ENCODE data around the gene VAC14.

- TF ChIP-seq TEAD4 (IDR thresholded peaks at IDR 0.05): no peak
- TF ChIP-seq TCF12 (IDR thresholded peaks at IDR 0.05; ENCODE audit: low read depth): no peak
- no peak for TF ChIP-seq REST (IDR thresholded peaks at IDR 0.05; ENCODE audit: low read depth)
Measured at GRCh38 chr16:70729292-70729691, 71.7 kb downstream of the VAC14 start.
